GM19328 (cell line): ENCODE measurements around the gene ZBTB44.

Source experiments
- ATAC-seq: cut with Tn5 transposase; IDR thresholded peaks from one replicate; pipeline ENCODE4 v1.9.1; 2021; ENCODE audit warnings: mild to moderate bottlenecking, moderate library complexity; ENCODE audit not compliant: unreplicated experiment

Gene ZBTB44

GRCh38 chr11:130180491-130180890 is 134.2 kb downstream of the ZBTB44 start:
- no peak for ATAC-seq

- no peak for ATAC-seq
Observed at GRCh38 chr11:130179396-130180306, 135.1 kb downstream of the ZBTB44 start.

GRCh38 chr11:130178441-130179339 is 136.0 kb downstream of the ZBTB44 start:
- no peak for ATAC-seq

- ATAC-seq = no peak
Observed at GRCh38 chr11:130177782-130178181, 136.9 kb downstream of the ZBTB44 start.
